ENCODE results near the gene MAP3K1. TPM values are rescaled to one million over a fixed set of nuclear protein-coding genes. Genes with fewer than 3 reads are reported as not detected.

MAP3K1 gene
- total RNA-seq, 4 donors from 2014 or later: 22.8 to 35.9 (median 29.9) TPM

DNA sequence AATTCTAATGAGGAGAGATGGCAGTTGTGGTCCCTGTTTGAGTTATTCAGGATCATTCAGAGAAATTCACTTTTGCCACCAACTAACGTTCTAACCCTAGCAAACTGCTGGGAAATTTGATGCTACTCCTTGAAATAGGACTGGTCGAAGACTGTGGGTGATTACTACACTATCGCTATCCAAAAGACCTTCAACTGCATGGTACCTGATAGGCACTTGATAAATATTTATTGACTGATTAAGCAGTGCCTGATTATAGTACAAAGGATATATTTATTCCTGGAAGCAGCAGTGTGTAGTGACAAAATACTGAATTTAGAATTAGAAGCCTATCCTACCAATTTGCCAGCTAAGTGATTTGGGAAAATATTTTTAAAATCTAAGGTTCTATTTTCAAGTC, 14.1 kb upstream of the MAP3K1 start:
- intact Hi-C loops (cut with DNase I): no loop called here
- TF ChIP-seq, protein P1, sequence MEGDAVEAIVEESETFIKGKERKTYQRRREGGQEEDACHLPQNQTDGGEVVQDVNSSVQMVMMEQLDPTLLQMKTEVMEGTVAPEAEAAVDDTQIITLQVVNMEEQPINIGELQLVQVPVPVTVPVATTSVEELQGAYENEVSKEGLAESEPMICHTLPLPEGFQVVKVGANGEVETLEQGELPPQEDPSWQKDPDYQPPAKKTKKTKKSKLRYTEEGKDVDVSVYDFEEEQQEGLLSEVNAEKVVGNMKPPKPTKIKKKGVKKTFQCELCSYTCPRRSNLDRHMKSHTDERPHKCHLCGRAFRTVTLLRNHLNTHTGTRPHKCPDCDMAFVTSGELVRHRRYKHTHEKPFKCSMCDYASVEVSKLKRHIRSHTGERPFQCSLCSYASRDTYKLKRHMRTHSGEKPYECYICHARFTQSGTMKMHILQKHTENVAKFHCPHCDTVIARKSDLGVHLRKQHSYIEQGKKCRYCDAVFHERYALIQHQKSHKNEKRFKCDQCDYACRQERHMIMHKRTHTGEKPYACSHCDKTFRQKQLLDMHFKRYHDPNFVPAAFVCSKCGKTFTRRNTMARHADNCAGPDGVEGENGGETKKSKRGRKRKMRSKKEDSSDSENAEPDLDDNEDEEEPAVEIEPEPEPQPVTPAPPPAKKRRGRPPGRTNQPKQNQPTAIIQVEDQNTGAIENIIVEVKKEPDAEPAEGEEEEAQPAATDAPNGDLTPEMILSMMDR (IDR thresholded peaks at IDR 0.05): no peak
- TF ChIP-seq POLR2A (IDR thresholded peaks at IDR 0.05): no peak
- Histone ChIP-seq H3K4me1 (no peaks in the 10 kb centered on the region), H3K4me3 (no peak overlapping the region), H3K9me3 (no peaks in the 10 kb centered on the region), H3K27me3 (no peaks in the 10 kb centered on the region), H3K27ac (no peak overlapping the region), H3K36me3 (no peaks in the 10 kb centered on the region)
- no peak for DNase-seq
- WGBS, 2 donors: 91 to 93% methylated on average over 3 of the region's 3 CpGs

DNA sequence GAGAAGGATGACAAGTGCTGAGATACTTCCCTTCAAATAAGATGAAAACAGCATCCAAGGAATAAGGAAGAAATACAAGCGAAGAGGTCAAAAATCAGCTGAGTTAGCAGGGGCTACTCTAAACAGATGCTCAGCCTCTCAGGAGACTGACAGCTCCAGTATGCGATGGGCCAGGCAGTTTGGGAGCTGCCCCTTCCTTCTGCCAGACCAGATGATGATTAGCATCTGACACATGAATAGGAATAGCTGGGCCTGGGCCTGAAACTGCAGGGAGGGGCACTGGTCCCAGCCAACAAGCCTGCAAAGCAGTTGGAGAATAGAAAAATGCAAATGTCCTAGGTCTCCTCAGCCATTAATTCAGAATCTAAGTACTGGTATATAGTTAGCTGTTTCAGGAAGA, 13.1 kb upstream of the MAP3K1 start:
- H3K4me3 ChIP-seq: no peak overlapping the region
- intact Hi-C loops (cut with DNase I): no loop called here
- no peak for DNase-seq
- no peak for TF ChIP-seq POLR2A (IDR thresholded peaks at IDR 0.05)
- TF ChIP-seq, protein P1 (IDR thresholded peaks at IDR 0.05): no peak
- no peaks in the 10 kb centered on the region for H3K36me3 ChIP-seq
- no peaks in the 10 kb centered on the region for H3K9me3 ChIP-seq
- WGBS, 2 donors: 77 to 82% methylated on average over 2 of the region's 2 CpGs
- H3K27ac ChIP-seq: no peak overlapping the region
- H3K27me3 ChIP-seq: no peaks in the 10 kb centered on the region
- no peaks in the 10 kb centered on the region for H3K4me1 ChIP-seq

DNA sequence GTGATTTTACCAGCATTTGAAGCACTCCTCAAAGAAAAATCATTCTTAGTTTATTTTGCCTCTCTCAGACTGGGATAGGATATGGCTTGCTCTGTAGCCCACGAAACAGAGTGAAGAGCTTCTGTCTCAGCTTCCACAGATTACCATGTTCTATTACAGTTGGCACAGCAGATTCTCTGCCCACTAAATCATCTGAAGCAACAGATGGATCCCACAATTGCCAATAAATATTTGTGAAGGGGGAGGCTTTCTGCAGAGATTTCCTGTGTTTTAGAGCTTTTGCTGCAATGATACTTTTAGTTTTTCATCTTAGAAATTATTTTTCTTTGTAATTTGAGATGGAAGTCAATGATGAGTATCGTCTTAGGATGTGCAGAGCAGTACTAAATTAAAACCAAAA, 12.3 kb upstream of the MAP3K1 start:
- no peak overlapping the region for H3K27ac ChIP-seq
- H3K4me1 ChIP-seq: no peaks in the 10 kb centered on the region
- 83 to 100% methylated on average over 2 of the region's 2 CpGs for WGBS, 2 donors
- intact Hi-C loops (cut with DNase I): no loop called here
- no peaks in the 10 kb centered on the region for H3K9me3 ChIP-seq
- DNase-seq: no peak
- no peak for TF ChIP-seq POLR2A (IDR thresholded peaks at IDR 0.05)
- TF ChIP-seq, protein P1 (IDR thresholded peaks at IDR 0.05): no peak
- H3K4me3 ChIP-seq: no peak overlapping the region
- H3K36me3 ChIP-seq: no peaks in the 10 kb centered on the region
- no peaks in the 10 kb centered on the region for H3K27me3 ChIP-seq

DNA sequence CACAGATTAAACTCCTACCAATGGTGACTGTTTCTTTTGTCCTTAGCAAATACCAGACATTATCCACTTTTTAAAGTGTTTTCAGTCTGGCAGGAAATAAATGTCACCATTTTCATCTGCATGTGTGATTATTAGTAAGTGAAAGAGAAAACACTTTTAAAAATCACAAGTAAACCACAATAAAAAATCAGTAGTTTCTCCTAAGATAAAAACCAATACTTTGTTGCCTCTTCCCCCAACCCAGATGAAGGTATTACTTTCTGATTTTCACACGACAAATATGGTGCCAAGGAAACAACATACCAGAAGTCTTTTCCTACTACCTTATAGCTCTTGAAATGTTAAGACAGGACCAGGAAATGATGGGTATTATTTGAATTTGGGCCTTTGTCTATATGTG, 11.5 kb upstream of the MAP3K1 start:
- no peaks in the 10 kb centered on the region for H3K9me3 ChIP-seq
- no peak overlapping the region for H3K4me3 ChIP-seq
- no peaks in the 10 kb centered on the region for H3K36me3 ChIP-seq
- no peaks in the 10 kb centered on the region for H3K4me1 ChIP-seq
- DNase-seq: no peak
- intact Hi-C loops (cut with DNase I): no loop called here
- H3K27ac ChIP-seq: no peak overlapping the region
- no peaks in the 10 kb centered on the region for H3K27me3 ChIP-seq
- TF ChIP-seq POLR2A (IDR thresholded peaks at IDR 0.05): no peak
- TF ChIP-seq, protein P1 (IDR thresholded peaks at IDR 0.05): no peak
- WGBS, 2 donors: 86 to 95% methylated on average over 1 of the region's 1 CpG

DNA sequence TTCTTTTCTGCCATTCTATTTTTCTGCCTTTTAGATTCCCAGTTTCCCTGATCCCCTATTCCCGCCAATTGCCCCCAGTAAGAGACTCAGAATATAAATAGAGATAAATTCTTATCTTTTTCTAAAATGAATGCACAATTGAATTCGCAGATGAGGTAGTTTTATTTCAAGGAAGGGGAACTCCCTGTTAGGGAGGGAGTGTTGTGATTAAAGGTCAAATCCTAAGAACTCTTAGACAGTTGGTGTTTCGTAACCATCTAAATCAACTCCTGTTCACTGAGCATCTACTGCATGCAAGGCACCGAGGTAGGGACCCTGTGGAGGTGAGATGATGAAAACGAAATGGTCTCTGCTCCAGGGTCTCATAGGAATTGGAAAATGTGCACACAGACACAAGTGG, 7.7 kb upstream of the MAP3K1 start:
- Histone ChIP-seq H3K27me3 (no peaks in the 10 kb centered on the region), H3K4me1 (no peaks in the 10 kb centered on the region), H3K9me3 (no peaks in the 10 kb centered on the region), H3K36me3 (no peaks in the 10 kb centered on the region), H3K27ac (no peak overlapping the region), H3K4me3 (no peak overlapping the region)
- intact Hi-C loops (cut with DNase I): no loop called here
- DNase-seq: no peak
- TF ChIP-seq, protein P1 (IDR thresholded peaks at IDR 0.05): no peak
- TF ChIP-seq POLR2A (IDR thresholded peaks at IDR 0.05): no peak
- 57 to 85% methylated on average over 3 to 5 of the region's 5 CpGs for WGBS, 2 donors

Measured in esophagus squamous epithelium (tissue), 5 donors.